ENCODE data around the gene NTM. TPM values are rescaled to one million over a fixed set of nuclear protein-coding genes. Genes with fewer than 3 reads are reported as not detected.
"Not testable (repeated sequence)": the region's sequence is repeated elsewhere in the genome, so short reads cannot be mapped to it uniquely, and the experiment has no call there.

Gene NTM
- total RNA-seq, 1 donor from 2014 or later = 11.2 TPM

DNA sequence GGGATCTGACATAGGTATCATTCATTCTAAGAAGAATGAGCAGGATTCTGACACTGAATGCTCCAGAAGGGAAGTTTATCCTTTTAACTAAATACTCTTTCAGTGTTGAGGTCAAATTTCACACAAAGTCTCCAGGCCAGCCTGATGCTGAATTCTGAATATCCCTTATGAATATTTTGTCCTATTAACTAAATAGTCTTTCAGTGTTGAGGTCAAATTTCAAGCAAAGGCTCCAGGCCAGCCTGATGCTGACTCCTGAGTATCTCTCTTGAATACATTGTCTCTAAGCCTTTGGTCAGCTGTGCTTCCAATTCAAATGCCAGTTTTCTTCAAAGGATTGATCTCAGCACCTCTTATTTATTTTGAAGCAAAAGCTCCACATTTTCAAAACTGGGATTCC lies 676.8 kb downstream of the NTM start:
- no peak for DNase-seq (ENCODE audit: low spot score)

DNA sequence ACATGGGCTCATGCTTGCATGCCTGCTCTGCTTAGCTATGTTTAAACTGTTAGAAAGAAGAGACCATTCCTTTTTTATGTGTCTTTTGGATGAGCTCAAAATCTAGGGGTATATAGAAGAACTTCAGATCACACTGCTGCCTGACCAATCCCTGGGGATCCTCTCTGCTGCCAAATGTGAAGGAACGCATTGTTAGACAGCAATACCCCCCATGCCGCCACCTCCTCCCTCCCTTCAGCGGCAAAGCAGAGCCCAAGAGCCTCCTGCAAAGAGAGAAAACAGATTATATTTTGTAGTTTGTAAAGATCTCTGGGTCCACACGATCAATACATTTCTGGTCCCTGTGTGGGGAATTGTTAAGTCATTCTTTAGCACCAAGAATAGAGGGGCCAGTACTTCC lies 677.6 kb downstream of the NTM start:
- DNase-seq (ENCODE audit: low spot score) = no peak

DNA sequence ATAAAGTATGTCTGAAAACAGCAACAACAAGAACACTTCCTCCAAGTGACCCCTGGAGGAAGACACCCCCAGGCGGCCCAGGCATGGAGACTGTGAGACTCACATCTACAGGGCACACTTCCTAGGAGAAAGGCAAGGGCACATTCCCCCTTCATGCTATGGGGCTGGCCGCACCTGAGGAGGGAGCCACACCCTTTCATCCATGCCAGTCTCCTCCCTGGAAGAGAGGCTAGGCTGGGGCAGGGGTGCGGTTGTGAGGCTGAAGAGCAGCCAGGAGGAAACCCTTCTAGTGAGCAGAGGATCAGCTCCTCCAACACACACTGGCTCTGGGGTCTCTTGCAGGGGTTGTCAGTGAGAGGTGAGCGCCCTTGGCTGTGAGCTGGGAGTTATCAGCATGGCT lies 678.8 kb downstream of the NTM start:
- DNase-seq (ENCODE audit: low spot score) = no peak

DNA sequence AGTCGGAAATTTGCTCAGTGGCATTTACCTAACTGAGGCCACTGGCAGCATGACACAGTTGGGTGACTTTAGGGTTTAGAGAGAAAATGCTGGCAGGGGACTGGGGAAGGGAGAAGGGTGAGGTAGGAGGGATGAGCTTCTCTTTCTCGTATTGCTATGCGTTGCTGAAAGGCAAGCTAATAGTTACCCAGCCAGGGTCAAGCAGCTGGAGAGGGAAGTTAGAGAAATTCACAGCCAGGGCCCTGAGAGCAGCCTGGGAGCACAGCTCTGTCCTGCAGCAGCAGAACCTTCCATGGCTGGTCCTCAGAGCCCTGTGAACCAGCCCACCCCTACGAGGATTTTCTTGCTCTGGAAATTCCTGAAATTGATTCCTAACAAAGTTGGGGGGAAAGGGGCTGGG lies 679.6 kb downstream of the NTM start:
- DNase-seq (ENCODE audit: low spot score) = no peak

DNA sequence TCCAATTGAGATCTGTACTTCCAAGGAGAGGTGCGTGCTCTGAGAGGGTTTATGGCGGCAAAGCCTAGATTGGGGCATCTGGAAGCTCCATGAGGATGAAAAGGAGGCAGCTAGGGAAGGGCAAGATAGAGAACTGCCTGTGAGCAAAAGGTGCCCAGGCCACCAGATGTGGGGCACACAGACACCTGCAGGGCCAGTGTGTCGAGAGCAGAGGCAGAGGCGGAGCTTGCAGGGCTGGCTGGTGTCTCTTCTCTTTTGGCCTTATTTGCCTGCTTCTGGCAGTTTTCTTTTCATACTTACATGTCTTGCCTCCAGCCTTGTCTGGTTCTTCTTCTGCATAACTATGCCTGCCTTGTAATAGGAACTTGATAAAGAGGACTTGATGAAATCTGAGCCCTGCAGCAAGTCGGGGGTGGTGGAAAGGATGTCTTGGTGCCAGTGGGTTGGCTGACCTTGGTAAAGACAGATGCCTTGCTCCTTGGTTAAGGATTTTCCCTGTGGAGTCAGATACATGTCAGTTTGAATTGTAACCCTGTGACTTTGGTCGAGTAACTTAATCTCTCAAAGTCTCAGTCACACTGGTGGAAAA lies 680.3 kb downstream of the NTM start:
- no peak for DNase-seq (ENCODE audit: low spot score)

DNA sequence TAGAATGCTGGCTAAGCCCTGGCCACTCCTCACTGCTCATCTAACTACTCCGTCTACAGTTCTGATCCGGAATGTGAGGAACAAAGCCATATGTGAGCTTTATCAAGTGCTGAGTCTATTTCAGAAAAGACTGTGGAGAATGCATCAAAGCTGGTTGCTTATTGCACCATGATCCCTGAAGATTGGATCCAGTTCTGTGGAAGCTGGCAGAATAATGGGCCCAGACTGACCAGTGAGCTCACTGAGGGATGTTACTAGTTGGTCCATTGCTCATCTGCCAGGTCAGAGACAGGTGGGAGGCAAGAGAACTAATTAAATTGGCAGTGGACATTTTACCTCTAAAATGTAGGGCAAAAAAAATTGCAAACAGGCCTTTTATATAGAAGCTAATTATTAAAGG lies 681.3 kb downstream of the NTM start:
- no peak for DNase-seq (ENCODE audit: low spot score)

DNA sequence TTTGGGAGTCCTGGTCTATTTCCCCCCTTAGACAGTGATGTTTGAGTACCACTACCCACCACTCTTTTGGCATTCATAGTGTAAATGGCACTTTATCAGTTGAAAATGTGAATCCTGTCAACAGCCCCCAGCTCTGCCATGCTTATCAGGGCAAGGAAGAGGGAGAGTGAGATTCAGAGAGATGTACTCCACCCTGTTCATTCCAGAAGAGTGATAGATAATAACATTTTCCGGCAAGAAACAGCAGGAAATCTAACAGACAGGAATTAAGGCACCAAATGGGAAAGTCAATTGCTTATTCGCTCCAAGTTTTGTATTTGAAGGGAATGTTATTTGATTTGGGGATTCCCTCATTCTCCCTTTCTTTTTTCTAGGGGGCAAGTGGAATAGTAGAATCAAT lies 681.9 kb downstream of the NTM start:
- DNase-seq (ENCODE audit: low spot score) = no peak

DNA sequence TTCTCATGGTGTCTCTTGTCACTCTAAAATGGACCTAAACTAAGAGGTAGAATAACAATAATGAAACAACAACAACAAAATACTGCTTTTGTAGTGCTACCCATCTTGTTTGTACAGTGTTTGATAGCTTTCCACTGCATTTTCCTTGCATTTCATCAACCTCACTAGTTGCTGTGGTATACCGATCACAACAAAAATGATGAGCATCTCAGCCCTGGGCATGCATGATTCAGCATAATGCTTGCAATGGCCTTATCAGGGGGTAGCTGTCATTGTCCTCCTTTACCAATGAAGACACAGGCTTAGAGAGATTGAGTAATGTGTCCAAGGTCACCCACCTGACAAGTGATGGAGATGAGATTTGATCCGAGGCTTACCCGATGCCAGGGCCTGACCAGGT lies 682.5 kb downstream of the NTM start:
- DNase-seq (ENCODE audit: low spot score) = no peak

DNA sequence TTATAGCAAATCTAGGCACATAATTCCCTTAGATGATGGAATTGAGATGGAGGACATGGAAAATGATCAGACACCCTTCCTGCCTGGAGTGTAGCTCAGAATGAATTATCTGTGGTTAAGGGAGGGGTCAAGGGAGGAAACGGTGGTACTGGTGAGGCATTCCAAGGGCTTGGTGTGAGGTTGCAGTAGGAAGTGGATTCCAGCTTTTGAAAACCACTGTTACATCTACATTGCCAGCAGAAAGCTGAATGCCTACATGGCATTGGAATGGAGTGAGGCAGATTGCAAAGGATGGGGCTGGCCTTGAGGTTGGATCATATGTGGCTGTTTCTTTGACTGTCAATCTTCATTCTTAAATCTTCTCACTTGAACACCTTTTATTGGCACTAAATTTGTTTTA lies 684.4 kb downstream of the NTM start:
- no peak for DNase-seq (ENCODE audit: low spot score)

DNA sequence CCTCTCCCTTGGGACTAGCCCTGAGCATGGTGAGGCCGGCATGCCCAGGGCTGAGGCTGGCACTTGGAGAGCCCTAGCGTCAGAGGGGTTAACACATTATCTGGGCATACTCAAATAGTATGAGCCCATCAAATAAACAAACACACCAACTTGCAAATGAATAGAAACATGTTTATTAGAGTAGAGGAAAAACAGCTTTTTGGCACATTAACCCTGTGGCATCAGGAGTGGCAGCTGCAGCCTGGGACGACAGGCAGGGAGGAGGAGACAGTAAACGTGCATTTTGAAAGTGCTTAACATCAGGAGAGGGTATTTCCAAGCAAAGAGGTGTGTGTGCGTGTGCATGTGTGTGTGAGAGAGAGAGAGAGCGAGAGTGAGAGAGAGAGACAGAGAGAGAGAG lies 684.9 kb downstream of the NTM start:
- no peak for DNase-seq (ENCODE audit: low spot score)

DNA sequence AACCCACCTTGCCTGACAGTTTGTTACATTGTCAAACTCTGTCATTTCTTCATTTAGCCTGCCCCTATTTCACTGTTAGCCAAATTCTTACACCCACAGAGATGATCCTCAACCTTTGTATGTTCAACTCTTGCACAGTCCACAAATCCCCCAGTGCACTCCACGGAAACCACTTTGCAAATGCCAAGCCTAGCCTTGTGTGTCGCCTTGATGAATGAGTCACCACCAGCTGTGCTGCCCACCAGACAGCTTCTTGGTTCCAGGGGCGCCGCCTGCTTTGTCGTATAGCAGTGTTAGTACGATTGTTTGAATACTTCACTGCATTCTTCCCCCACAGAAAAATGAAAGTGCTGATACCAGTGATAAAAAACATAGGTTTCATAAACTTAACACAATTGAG lies 686.3 kb downstream of the NTM start:
- DNase-seq (ENCODE audit: low spot score) = no peak

DNA sequence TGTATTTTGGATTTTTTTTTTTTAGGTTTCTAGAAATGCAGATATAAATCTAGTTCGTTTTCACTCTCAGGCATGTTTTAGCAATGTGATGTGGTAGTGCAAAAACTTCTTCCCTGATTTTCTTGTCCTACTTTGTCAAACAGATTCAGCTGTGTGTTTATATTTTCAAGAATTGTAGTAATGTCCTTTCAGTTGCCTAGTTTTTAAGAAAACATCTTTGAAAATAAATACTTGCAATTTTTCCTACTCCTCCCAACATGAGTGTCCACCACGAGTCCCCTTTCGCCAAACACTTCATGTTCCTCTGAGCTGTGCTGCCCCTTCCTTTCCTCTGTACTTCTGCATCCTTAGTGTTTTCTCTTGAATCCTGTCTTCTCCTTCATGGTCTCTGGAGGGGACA lies 686.9 kb downstream of the NTM start:
- DNase-seq (ENCODE audit: low spot score) = no peak

DNA sequence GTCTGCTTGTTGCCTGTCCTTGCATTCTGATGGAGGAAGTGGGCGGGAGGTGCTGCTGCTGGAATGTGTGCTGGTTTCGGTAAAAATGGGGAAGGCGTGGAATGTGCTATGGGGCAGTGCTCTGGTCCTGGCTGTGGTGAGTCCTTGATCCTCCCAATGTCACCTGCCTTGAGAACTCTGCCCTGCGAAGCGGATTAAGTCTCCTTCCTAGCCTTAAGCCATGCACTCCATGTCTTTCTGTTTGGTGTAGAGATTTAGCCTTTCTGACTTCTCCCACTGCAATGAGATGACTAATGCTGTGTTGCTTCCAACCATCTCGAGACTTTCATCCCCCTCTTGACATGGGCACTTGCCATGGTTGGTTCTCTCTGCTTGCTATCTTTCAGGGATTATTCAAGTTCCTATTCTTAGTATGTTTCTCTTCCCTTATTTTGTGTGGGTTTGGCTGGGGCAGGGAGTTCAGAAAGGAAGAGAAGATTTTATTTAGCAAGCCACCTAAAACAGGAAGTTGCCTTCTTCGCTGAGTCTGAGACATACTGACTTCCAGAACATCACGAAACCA lies 687.9 kb downstream of the NTM start:
- no peak for DNase-seq (ENCODE audit: low spot score)

DNA sequence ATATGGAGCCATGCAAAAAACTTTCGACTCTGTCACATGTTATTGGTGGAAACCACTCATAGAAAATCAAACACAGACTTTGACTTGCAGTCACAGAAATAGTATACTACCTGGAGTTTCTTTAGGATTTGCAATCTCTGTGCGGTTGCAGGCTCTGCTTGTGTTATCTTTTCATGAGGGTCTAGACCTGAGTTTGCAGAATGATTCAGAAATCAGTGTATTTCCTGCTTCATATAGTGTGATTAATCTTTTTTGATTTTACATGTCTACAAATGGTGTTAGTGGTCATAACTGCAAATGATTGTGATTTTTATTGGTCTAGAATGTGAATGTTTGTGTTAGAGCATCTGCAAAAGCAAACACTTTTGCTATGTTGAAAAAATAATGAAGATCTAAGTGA lies 690.2 kb downstream of the NTM start:
- no peak for DNase-seq (ENCODE audit: low spot score)

DNA sequence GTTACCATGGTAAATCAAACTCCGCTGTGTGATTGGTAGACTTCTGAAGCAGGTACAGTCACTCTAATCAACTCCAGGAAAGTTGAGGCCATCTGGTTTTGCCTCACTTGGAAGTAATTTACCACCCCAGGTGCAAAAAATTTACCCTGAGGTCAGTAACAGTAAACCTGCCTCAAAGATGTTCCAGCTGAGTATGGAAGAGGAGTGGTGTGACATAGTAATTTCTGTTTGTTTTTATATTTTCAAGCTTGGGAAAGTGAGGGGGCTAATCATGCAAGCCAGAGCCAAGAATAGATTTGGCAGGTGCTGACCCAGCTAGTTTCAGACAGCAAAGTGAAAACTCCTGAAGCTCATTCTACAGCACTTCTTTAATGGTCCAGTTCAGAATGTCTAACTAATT lies 691.6 kb downstream of the NTM start:
- DNase-seq (ENCODE audit: low spot score) = no peak

DNA sequence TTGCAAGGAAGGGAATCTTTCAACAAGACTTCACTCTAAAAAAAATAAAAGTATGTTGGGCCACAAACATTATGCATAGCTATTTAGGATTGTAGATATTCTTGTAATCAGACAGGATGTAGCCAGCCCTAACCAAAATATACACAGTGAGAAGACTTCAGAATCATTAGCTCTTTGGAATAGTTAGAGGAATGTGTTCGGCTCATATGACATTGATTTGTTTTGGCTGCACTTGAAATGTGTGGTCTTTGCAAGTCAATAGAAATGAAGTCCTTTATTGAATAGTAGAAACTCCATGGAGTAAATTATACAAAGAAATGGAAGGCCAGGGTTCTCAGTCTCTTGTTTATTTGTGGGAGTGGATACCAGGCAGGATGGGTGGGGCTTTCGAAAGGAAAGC lies 692.1 kb downstream of the NTM start:
- DNase-seq (ENCODE audit: low spot score) = no peak

DNA sequence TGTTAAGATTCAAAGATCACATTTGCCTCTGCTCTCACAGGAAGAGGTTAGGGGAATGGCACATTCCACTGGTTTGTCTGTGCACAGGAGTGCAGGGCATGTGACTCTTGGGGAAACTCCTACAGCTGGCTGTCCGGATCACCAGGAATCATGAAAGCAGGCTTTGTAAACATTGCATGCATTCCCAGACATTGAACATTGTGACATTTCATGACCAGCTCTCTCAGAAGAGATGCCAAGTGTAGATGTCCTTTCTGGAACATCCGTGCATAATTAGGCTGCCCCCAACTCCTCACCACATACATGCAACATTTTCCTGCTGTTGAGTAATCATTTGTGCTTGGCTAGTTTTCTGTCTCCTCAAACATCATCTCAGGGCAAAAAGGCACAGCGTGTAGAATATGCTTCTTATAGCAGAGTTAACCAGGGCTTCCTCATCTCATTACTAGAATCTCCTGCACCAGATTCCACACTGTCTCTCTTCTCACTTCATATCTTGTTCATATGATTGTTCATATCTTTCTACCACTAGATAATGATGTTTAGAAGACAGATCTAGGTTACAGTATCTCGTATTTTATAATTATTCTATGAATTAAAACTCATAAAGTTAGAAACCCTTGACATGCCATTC lies 694.7 kb downstream of the NTM start:
- DNase-seq (ENCODE audit: low spot score) = peak; percentile 58

DNA sequence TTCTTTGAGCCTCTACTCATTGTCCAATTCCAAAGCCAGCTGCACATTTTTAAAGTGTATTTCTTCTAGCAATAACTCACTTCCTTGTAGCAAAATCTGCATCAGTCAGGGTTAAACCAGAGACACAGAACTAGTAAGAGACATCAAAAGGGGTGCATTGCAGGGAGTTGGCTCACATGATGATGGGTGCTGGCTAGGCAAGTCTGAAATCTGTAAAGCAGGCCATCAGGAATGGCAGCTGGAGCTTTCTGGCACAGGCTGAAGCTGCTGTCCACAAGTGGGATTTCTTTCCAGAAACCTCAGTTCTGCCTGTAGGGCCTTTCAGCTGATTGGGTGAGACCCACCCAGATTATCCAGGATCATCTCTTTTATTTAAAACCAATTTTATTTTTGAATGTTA lies 698.1 kb downstream of the NTM start:
- no peak for DNase-seq (ENCODE audit: low spot score)

DNA sequence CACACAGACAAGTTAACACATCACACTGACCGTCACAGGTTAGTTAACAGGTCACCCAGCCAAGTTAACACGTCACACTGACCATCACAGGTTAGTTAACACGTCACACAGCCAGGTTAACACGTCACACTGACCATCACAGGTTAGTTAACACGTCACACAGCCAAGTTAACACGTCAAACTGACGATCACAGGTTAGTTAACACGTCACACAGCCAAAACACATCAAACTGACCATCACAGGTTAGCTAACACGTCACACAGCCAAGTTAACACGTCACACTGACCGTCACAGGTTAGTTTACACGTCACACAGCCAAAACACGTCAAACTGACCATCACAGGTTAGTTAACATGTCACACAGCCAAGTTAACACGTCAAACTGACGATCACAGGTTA lies 699.2 kb downstream of the NTM start:
- not testable (repeated sequence) for DNase-seq (ENCODE audit: low spot score)

DNA sequence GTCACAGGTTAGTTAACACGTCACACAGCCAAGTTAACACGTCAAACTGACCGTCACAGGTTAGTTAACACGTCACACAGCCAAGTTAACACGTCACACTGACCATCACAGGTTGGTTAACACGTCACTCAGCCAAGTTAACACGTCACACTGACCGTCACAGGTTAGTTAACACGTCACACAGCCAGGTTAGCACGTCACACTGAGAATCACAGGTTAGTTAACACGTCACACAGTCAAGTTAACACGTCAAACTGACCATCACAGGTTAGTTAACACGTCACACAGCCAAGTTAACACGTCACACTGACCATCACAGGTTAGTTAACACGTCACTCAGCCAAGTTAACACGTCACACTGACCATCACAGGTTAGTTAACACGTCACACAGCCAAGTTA lies 700.5 kb downstream of the NTM start:
- not testable (repeated sequence) for DNase-seq (ENCODE audit: low spot score)

DNA sequence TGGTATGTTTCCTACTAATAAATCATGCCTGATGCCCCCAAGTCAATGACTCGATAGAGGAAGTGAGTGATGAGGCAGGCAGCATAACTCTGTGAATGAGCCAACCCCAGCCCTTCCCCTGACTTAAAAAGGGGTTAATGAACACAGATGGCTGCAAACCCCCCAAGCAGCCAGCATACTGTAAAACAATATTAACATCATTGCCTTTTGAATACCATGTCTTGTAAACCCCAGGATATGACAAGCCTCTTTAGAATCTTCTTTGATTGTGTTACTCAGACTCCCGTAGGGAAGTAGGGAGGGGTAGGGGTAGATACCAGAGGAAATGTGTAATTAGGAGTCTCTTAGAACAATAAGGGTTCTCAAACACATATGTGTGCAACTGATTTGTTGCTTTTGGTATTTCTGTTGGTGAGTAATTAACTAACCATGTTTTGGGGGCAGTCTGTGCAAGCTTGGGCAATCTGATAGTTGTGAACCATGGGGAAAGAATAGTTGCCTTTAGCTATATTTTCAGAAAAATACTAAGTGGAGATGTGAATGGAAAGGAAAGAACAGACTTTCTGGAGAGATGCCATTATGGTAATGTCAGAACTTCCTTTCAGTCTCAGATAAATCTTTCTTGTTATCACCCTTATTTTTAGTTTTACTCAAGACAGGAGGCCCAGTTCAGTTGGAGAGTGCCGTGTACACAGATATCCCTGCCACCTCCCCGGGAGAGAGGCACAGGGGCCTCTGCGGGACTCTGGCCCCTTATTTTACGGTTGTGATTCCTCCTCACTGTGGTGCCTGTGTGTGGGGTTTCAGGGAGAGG lies 701.8 kb downstream of the NTM start:
- no peak for DNase-seq (ENCODE audit: low spot score)

DNA sequence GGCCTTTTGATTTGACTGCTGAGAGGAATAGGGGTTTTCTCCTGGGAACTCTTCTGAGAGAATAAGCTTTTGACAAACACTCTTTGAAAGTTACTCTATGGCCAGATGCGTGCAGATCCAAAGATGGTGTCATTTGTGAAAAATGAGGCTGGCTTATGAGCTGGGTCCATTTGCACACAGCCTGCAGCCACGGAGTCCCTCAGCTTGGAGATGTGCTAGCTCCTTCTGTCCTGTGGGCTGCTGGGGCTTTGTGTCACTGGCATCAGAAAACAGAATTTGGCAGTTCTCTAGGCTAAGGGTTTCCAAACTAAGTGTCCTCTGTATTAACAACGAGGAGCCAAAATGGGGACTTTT lies 702.4 kb downstream of the NTM start:
- DNase-seq (ENCODE audit: low spot score) = no peak

DNA sequence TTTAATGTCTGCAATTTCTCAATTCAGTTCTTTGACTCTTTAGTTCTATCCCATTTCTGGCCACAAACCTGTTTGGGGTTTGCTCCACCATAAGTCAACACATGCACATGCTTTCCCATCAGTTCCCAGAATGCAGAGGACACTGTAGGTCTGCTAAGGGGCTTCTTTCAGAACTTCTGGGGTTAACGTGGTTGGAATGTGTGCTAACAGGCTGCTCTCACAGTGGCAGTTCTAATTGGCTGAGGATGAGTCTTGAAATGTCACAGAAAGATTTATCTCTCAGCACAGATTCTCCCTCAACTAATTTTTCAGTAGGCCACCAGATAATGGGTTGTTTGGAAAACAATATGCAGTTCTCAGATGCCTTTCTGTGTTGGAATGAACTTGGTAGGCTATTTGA lies 703.4 kb downstream of the NTM start:
- DNase-seq (ENCODE audit: low spot score) = no peak
